SK-N-MC (cell line): ENCODE data around the gene ANO2.
"Not testable (repeated sequence)": the region's sequence is repeated elsewhere in the genome, so short reads cannot be mapped to it uniquely, and the experiment has no call there.

Source experiments
- DNase-seq: peaks from one replicate; pipeline ENCODE4 v3.0.0-alpha.2; 2011; ENCODE audit warnings: low read depth, low spot score
- H3K27ac ChIP-seq: fragments of 200-600 bp; sonication (generic); 2 replicates; pipeline ENCODE4 v1.5.1; 2016; ENCODE audit warnings: mixed run types
- H3K36me3 ChIP-seq: fragments of 200-600 bp; sonication (generic); 2 replicates; pipeline ENCODE4 v1.6.1; 2017; ENCODE audit warnings: antibody characterized with exemption, low read length, mixed read lengths; ENCODE audit not compliant: insufficient read depth
- H3K4me3 ChIP-seq: fragments of 200-600 bp; sonication (generic); 2 replicates; pipeline ENCODE4 v1.5.1; 2016
- H3K9ac ChIP-seq: fragments of 200-600 bp; sonication (generic); 2 replicates; pipeline ENCODE4 v1.8.0; 2017; ENCODE audit warnings: mixed run types, mixed read lengths; ENCODE audit not compliant: insufficient read length
- H3K9me3 ChIP-seq: fragments of 200-600 bp; sonication (generic); 2 replicates; pipeline ENCODE4 v1.6.1; 2017; ENCODE audit warnings: low read depth, mild to moderate bottlenecking, antibody characterized with exemption, low read length, moderate library complexity, mixed read lengths
- EZH2 ChIP-seq: fragments of 200-600 bp; sonication (generic); IDR thresholded peaks from one replicate; pipeline ENCODE4 v1.6.1; 2017; ENCODE audit warnings: antibody characterized with exemption
- FOXP2 ChIP-seq: optimal IDR thresholded peaks from 2 replicates; pipeline ENCODE3; 2011; ENCODE audit warnings: mild to moderate bottlenecking, moderate library complexity; ENCODE audit not compliant: insufficient read depth; ENCODE audit errors: extremely low read length, control extremely low read depth
- POLR2AphosphoS5 ChIP-seq: IDR thresholded peaks from 2 replicates; pipeline ENCODE4 v1.6.1; 2012; ENCODE audit warnings: mild to moderate bottlenecking, low read depth, low read length, borderline replicate concordance

The ANO2 gene

DNA sequence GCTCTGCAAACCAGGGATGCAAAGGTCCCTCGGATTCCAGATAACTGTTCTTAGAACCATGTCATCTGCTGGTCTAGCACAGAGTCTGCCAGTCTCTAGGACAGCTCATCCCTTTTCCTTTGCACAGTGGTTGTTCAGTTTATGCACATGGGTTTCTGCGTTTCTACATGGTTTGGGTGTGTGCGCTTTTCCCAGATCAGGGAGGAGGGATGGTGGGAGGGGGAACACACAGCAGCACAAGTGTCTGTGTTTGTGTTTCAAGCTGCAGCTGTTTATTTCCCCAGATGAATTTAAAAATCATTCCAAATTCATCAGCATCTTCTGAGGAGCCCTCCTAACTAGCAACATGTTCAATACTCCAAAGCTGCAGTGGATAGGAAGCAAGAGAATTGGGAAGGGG, 45.4 kb downstream of the ANO2 start:
- no peak overlapping the region for H3K4me3 ChIP-seq
- no peaks in the 10 kb centered on the region for H3K36me3 ChIP-seq
- H3K9me3 ChIP-seq = no peaks in the 10 kb centered on the region
- H3K27ac ChIP-seq = no peak overlapping the region
- no peak for DNase-seq
- no peak for TF ChIP-seq FOXP2
- TF ChIP-seq EZH2 = no peak
- no peak for TF ChIP-seq POLR2AphosphoS5
- no peak overlapping the region for H3K9ac ChIP-seq

DNA sequence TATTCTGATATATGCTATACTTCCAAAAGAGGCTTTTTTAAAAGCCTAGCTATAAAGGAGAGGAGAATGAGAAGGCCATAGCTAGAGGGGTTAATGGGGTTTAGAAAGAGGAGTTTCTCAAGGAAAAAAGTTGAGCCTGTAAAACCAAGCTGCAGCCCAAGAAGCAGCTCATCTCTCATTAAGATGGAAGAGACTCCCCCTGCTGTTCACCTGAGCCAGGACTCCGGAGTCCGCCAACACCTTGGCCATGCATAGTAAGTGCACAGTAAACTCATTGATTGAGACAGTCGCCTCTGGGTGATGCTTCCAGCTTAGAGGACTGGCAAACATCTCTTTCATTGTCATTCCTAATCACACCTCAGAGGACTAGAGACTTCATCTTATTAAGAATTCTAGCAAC, 46.2 kb downstream of the ANO2 start:
- no peak for TF ChIP-seq POLR2AphosphoS5
- TF ChIP-seq EZH2 = no peak
- no peak for TF ChIP-seq FOXP2
- DNase-seq = no peak
- H3K9ac ChIP-seq = no peak overlapping the region
- no peaks in the 10 kb centered on the region for H3K36me3 ChIP-seq
- H3K4me3 ChIP-seq = no peak overlapping the region
- H3K27ac ChIP-seq = no peak overlapping the region
- no peaks in the 10 kb centered on the region for H3K9me3 ChIP-seq

DNA sequence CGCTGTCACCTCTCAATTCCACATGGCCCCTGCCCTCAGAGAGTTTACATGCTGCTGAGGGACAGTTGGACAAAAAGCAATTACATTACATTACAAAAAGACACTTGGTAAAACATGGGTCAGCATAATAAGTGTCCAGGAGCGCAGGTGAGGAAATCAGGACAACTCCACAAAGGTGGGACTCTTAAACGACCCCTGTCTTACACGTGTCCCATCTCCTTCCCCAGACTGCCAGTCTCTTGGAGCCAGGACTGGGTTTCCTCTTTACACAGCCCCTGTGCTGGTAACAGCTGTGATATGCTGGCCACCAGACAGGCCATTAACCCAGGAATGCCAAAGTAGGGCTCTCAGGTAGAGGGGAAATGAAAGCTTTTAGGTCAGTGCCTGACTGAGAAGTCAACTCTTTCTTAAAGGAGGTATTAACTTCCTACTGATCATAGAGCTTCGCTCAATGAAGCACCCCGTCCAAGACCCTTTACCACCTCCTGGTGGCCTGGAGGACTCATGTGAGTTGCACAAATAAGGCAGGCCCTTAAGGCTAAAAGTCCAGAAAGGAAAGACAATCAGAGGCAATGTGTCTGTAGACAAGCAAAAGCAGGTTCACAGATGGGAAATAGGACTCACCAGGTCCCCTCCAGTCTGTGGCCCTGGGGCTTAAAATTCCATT, 55.5 kb downstream of the ANO2 start:
- Histone ChIP-seq H3K4me3 (no peak overlapping the region), H3K9me3 (no peaks in the 10 kb centered on the region), H3K36me3 (no peaks in the 10 kb centered on the region), H3K9ac (no peak overlapping the region), H3K27ac (no peak overlapping the region)
- no peak for TF ChIP-seq EZH2
- no peak for TF ChIP-seq FOXP2
- no peak for TF ChIP-seq POLR2AphosphoS5
- DNase-seq = no peak

DNA sequence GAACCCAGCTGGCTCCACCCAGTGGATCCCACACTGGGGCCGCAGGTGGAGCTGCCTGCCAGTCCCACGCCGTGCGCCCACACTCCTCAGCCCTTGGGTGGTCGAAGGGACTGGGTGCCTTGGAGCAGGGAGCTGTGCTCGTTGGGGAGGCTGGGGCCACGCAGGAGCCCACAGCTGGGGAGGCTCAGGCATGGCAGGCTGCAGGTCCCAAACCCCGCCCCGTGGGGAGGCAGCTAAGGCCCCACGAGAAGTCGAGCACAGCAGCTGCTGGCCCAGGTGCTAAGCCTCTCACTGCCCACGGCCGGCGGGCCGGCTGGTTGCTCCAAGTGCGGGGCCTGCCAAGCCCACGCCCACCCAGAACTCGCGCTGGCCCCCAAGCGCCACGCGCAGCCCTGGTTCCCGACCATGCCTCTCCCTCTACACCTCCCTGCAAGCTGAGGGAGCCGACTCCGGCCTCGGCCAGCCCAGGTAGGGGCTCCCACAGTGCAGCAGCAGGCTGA, 56.2 kb downstream of the ANO2 start:
- no peak for DNase-seq
- no peak overlapping the region for H3K27ac ChIP-seq
- TF ChIP-seq FOXP2 = no peak
- no peak for TF ChIP-seq EZH2
- no peak for TF ChIP-seq POLR2AphosphoS5
- no peaks in the 10 kb centered on the region for H3K36me3 ChIP-seq
- no peaks in the 10 kb centered on the region for H3K9me3 ChIP-seq
- no peak overlapping the region for H3K9ac ChIP-seq
- no peak overlapping the region for H3K4me3 ChIP-seq

DNA sequence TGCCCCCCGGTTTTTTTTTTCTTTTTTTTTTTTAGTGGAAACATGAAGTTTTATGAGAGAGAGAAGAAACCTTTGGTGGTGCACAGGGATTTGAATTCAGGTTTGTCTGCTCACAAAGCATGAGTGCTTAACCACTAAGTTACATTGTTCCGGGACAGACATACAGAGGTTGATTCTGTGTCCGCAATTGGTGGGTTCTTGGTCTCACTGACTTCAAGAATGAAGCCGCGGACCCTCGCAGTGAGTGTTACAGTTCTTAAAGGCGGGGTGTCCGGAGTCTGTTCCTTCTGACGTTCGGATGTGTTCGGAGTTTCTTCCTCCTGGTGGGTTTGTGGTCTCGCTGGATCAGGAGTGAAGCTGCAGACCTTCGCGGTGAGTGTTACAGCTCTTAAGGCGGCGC, 57.2 kb downstream of the ANO2 start:
- not testable (repeated sequence) for H3K36me3 ChIP-seq, DNase-seq, H3K9ac ChIP-seq, H3K27ac ChIP-seq, H3K4me3 ChIP-seq, H3K9me3 ChIP-seq

DNA sequence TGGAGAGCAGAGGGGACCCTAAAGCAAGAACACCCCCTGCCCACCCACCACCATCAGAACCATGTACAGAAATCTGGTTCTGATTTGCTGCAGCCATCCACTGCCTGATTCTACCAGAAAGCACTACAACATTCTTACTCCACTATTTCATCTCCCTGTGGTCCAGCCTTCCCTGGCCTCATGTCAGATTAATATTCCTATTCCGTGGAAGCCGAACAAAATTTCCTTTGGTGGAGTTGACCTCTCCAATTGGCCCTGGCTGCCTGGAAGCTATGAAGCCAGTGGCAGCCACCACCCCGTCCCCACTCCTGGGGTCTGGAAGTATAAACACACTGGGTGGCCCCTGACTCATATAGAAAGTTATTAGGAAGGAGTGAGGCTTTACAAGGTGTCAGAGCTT, 60.2 kb downstream of the ANO2 start:
- no peak for DNase-seq
- TF ChIP-seq FOXP2 (no peak), POLR2AphosphoS5 (no peak), EZH2 (no peak)
- Histone ChIP-seq H3K4me3 (no peak overlapping the region), H3K9ac (no peak overlapping the region), H3K36me3 (no peaks in the 10 kb centered on the region), H3K9me3 (no peaks in the 10 kb centered on the region), H3K27ac (no peak overlapping the region)

DNA sequence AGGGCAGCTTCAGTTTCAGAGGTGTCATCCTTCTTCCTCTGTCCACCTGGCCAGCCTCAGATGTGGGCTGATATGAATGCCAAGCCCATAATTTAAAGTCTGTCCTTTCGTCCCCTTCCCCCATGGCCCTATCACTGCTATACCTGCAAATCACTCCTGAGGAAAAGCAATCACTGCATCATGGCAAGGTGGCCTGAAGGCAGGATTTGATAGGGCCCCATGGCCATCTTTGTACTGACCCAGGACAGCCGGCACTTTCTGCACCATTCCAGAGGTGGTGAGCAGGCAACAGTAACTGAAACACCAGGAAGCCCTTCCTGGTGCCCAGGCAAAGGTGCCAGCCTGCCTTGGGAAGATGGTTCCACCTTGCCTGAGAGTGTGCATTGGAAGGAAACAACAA, 60.8 kb downstream of the ANO2 start:
- Histone ChIP-seq H3K27ac (no peak overlapping the region), H3K9me3 (no peaks in the 10 kb centered on the region), H3K4me3 (no peak overlapping the region), H3K9ac (no peak overlapping the region), H3K36me3 (no peaks in the 10 kb centered on the region)
- TF ChIP-seq FOXP2 = no peak
- TF ChIP-seq EZH2 = no peak
- TF ChIP-seq POLR2AphosphoS5 = no peak
- DNase-seq = no peak

DNA sequence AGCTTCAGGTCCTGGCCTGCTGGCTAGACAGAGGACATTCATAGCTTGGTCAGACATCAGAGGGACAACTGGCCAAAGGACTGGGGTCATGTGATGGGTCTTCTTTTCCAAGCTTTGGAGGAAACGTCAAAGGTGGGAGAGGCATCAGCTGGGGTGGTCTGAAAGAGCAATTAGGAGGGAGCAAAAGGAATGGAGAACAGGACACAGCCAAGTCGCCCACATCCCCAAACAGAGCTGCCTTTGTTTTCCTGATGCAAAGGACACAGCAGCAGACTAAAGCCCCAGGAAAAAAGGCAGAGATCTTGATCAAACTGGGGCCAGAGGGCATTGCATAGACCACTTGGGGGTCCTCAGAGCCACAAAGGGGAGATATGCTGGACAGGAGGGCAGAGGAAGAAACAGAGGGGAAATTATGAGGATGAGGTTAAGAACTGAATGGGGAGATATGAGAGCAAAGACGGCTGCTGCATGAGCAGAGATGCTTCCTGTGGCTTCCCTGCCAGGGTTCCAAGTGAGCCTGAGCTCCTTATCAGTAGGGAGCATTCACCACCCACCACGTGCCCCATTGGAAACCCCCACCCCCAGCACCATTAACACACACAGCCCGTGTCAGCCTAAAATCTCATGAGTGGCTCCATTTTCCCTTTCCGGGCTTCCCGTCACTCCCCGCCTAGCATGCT, 62.4 kb downstream of the ANO2 start:
- Histone ChIP-seq H3K36me3 (no peaks in the 10 kb centered on the region), H3K9ac (no peak overlapping the region), H3K4me3 (no peak overlapping the region), H3K9me3 (no peaks in the 10 kb centered on the region), H3K27ac (no peak overlapping the region)
- no peak for DNase-seq
- TF ChIP-seq FOXP2 (no peak), POLR2AphosphoS5 (no peak), EZH2 (no peak)

DNA sequence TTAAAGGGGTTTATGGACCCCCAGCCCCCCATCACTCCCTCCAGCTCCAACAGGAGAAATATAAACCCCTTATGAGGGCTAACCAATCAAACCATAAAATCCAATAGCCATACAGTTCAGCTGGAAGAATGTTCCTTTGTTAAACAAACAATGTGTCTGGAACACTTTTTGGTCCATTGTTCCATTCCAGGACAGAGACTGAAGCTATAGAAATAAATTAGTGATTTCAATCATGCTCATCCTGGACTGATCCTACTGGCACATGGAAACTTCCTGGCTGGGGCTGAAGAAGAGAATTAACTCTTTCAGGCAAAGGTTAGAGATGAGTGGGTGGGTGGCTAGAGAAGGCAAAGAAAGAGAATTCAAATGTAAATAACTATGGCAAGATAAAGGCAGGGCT, 63.4 kb downstream of the ANO2 start:
- no peaks in the 10 kb centered on the region for H3K36me3 ChIP-seq
- no peak for DNase-seq
- H3K4me3 ChIP-seq = no peak overlapping the region
- TF ChIP-seq EZH2 (no peak), POLR2AphosphoS5 (no peak), FOXP2 (no peak)
- H3K9me3 ChIP-seq = no peaks in the 10 kb centered on the region
- no peak overlapping the region for H3K9ac ChIP-seq
- no peak overlapping the region for H3K27ac ChIP-seq
